IMR-90 (cell line): Measurements from ENCODE around the gene NUDT3. TPM values are rescaled to one million over a fixed set of nuclear protein-coding genes. Genes with fewer than 3 reads are reported as not detected.

Experiments
- CHD1 ChIP-seq: IDR thresholded peaks from 2 replicates; pipeline ENCODE4 v1.6.1; 2012; ENCODE audit warnings: low read depth, low read length, improper control_type of control experiment
- polyA plus RNA-seq, 3 experiments: library from polyadenylated mRNA; depleted of rRNA; stranded (reverse); fragments of >200 nt; gene quantifications; 2 replicates each; pipeline ENCODE4 v1.2.3, GENCODE V29; 2012; ENCODE audit warnings: low replicate concordance in 1 of 3
- total RNA-seq: library from RNA; depleted of rRNA; stranded (reverse); fragments of >200 nt; gene quantifications from 2 replicates; pipeline ENCODE4 v1.2.3, GENCODE V29; 2012
- TF ChIP-seq, protein P1 (sequence below): fragments of 150-350 bp; IDR thresholded peaks from 2 replicates; pipeline ENCODE4 v1.6.1; 2017; ENCODE audit warnings: mild to moderate bottlenecking, antibody characterized with exemption, low read length, low read depth
- TF ChIP-seq, protein P2 (sequence below): conservative IDR thresholded peaks from 2 replicates; pipeline ENCODE4 v1.5.1; 2012; ENCODE audit warnings: mild to moderate bottlenecking, low read depth, low read length, improper control_type of control experiment

The NUDT3 gene
- total and polyA plus RNA-seq, 2 of the 4 experiments (the other 2 are of a cell fraction) = 10.1 to 17.2 TPM

DNA sequence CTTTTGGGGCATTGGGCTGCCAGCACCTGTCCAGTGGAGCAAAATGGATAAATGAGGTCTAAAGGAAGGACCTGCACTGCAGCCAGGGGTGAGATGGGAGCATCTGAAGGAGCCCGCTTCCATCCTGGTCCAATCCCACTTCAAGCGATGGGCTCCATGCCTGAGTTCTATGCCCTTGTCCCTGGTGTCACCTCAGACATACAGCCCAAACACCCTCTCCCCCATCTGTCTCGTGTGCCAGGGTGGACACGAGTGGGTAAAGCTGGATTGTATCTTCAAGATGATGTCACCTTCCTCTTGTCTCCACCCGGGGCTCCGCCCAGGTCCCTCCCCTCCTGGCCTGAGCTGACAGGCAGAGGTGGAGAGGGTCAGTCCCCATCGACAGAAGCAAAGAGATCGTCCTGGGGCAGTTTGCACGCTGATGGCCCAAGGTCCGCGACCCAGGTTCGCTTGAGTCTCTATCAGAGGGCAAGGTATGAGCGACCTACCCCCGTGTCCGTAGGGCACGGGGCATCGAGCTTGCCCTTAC, 144.2 kb downstream of the NUDT3 start (continued):
- TF ChIP-seq, protein P1, sequence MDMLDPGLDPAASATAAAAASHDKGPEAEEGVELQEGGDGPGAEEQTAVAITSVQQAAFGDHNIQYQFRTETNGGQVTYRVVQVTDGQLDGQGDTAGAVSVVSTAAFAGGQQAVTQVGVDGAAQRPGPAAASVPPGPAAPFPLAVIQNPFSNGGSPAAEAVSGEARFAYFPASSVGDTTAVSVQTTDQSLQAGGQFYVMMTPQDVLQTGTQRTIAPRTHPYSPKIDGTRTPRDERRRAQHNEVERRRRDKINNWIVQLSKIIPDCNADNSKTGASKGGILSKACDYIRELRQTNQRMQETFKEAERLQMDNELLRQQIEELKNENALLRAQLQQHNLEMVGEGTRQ = no peak
- TF ChIP-seq, protein P2, sequence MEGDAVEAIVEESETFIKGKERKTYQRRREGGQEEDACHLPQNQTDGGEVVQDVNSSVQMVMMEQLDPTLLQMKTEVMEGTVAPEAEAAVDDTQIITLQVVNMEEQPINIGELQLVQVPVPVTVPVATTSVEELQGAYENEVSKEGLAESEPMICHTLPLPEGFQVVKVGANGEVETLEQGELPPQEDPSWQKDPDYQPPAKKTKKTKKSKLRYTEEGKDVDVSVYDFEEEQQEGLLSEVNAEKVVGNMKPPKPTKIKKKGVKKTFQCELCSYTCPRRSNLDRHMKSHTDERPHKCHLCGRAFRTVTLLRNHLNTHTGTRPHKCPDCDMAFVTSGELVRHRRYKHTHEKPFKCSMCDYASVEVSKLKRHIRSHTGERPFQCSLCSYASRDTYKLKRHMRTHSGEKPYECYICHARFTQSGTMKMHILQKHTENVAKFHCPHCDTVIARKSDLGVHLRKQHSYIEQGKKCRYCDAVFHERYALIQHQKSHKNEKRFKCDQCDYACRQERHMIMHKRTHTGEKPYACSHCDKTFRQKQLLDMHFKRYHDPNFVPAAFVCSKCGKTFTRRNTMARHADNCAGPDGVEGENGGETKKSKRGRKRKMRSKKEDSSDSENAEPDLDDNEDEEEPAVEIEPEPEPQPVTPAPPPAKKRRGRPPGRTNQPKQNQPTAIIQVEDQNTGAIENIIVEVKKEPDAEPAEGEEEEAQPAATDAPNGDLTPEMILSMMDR = no peak
- no peak for TF ChIP-seq CHD1
